CD4-positive, alpha-beta memory T cell (primary cell): ENCODE data around the gene DAP. TPM values are rescaled to one million over a fixed set of nuclear protein-coding genes. Genes with fewer than 3 reads are reported as not detected.
A peak's percentile ranks its signal among the peaks of the same experiment; 100 is the strongest.

ENCODE experiments used
- CTCF ChIA-PET: fragments of 350-600 bp; sonication (Branson Sonifier 250); formaldehyde crosslinking; loops from one replicate; lab custom pipeline; 2021; ENCODE audit warnings: inconsistent platforms; ENCODE audit not compliant: partially characterized antibody; lab: Charles Lee
- POLR2A ChIA-PET: fragments of 350-600 bp; sonication (Branson Sonifier 250); formaldehyde crosslinking; loops from one replicate; lab custom pipeline; 2021; ENCODE audit not compliant: partially characterized antibody; lab: Charles Lee
- DNase-seq, 5 donors: peaks; one replicate each; pipeline versions ENCODE4 v3.0.0 to v3.0.0-alpha.2; 2020 to 2022; ENCODE audit warnings: mixed read lengths in 1 of 5
- H3K27ac ChIP-seq: one replicate; pipeline ENCODE4 v1.7.0; 2013; ENCODE audit warnings: low read depth, low read length
- H3K27me3 ChIP-seq: 2 replicates; pipeline ENCODE4 v1.7.0; 2013; ENCODE audit warnings: mild to moderate bottlenecking, low read length, moderate library complexity; ENCODE audit not compliant: insufficient read depth
- H3K36me3 ChIP-seq: 2 replicates; pipeline ENCODE4 v1.7.0; 2013; ENCODE audit warnings: mild to moderate bottlenecking, low read length, moderate library complexity; ENCODE audit not compliant: insufficient read depth
- H3K4me1 ChIP-seq: 2 replicates; pipeline ENCODE4 v1.7.0; 2013; ENCODE audit warnings: mild to moderate bottlenecking, low read length, moderate library complexity; ENCODE audit not compliant: insufficient read depth
- H3K4me3 ChIP-seq, 2 donors: one replicate each; pipeline ENCODE4 v1.7.0; 2013; ENCODE audit warnings: low read length in 2 of 2, mild to moderate bottlenecking in 1 of 2
- H3K9me3 ChIP-seq, 2 donors: one replicate each; pipeline ENCODE4 v1.7.0; 2013; ENCODE audit warnings: low read length in 2 of 2, control low read depth in 1 of 2; ENCODE audit not compliant: control insufficient read depth in 1 of 2
- H3K27ac Mint-ChIP-seq, 7 donors: one replicate each; pipeline ENCODE4 v1.8.0; 2020 to 2021; ENCODE audit warnings: mixed read lengths in 7 of 7, mild to moderate bottlenecking in 6 of 7, inconsistent platforms in 3 of 7, moderate library complexity in 3 of 7
- H3K27me3 Mint-ChIP-seq, 2 donors: one replicate each; pipeline ENCODE4 v1.8.0; 2020 to 2021; ENCODE audit warnings: mixed read lengths in 2 of 2
- H3K36me3 Mint-ChIP-seq, 2 donors: one replicate each; pipeline ENCODE4 v1.8.0; 2020 to 2021; ENCODE audit warnings: mixed read lengths in 2 of 2, inconsistent platforms in 1 of 2, mild to moderate bottlenecking in 1 of 2
- H3K4me1 Mint-ChIP-seq, 4 donors: one replicate each; pipeline ENCODE4 v1.8.0; 2020 to 2021; ENCODE audit warnings: mixed read lengths in 4 of 4, mild to moderate bottlenecking in 1 of 4
- H3K4me3 Mint-ChIP-seq, 8 donors: one replicate each; pipeline ENCODE4 v1.8.0; 2020 to 2021; ENCODE audit warnings: mixed read lengths in 8 of 8, mild to moderate bottlenecking in 7 of 8, moderate library complexity in 6 of 8, inconsistent platforms in 3 of 8
- H3K9me3 Mint-ChIP-seq, 8 donors: one replicate each; pipeline ENCODE4 v1.8.0; 2020 to 2021; ENCODE audit warnings: mixed read lengths in 8 of 8, mild to moderate bottlenecking in 5 of 8, inconsistent platforms in 3 of 8, moderate library complexity in 1 of 8
- intact Hi-C: fragments of 100-400 bp; cut with micrococcal nuclease; formaldehyde crosslinking; loops from one replicate; pipeline ENCODE4 v1.15.1; 2023
- polyA plus RNA-seq, 2 donors: library from polyadenylated mRNA; unstranded; fragments of 300-500 nt; fragmentation: Illumina TruSeq; gene quantifications; one replicate each; pipeline ENCODE4 v1.2.3, GENCODE V29; 2021
- total RNA-seq, 2 experiments: library from RNA; stranded (reverse); gene quantifications; one replicate each; pipeline ENCODE4 v1.2.3, GENCODE V29; 2021

DAP gene
- total and polyA plus RNA-seq, 4 experiments from 2014 or later: 39.0 to 88.1 (median 39.4) TPM

- peak overlapping the region in 2 of 7 donors; percentile 29 to 52 for H3K27ac Mint-ChIP-seq
- H3K4me3 Mint-ChIP-seq: no peak overlapping the region
- Histone ChIP-seq H3K4me3 (no peak overlapping the region), H3K27ac (no peak overlapping the region), H3K36me3 (no peaks in the 10 kb centered on the region), H3K4me1 (peaks cover 14% of the 10 kb centered on the region), H3K9me3 (no peaks in the 10 kb centered on the region), H3K27me3 (no peaks in the 10 kb centered on the region)
- H3K4me1 Mint-ChIP-seq: peaks cover 18 to 36% (median 30%) of the 10 kb centered on the region in 4 donors
- ChIA-PET CTCF (interaction anchor here (1.4 kb wide), 1 partner anchor 416 kb away, joined by 3 read pairs; no protein-coding TSS in a partner anchor), POLR2A (no interaction called here)
- no peaks in the 10 kb centered on the region for H3K27me3 Mint-ChIP-seq
- DNase-seq: no peak
- H3K36me3 Mint-ChIP-seq: peaks cover 0 to 10% of the 10 kb centered on the region in 2 donors
- intact Hi-C loops: no loop called here
- H3K9me3 Mint-ChIP-seq: no peaks in the 10 kb centered on the region
Observed at GRCh38 chr5:10699987-10700386, 61.0 kb downstream of the DAP start.

DNA sequence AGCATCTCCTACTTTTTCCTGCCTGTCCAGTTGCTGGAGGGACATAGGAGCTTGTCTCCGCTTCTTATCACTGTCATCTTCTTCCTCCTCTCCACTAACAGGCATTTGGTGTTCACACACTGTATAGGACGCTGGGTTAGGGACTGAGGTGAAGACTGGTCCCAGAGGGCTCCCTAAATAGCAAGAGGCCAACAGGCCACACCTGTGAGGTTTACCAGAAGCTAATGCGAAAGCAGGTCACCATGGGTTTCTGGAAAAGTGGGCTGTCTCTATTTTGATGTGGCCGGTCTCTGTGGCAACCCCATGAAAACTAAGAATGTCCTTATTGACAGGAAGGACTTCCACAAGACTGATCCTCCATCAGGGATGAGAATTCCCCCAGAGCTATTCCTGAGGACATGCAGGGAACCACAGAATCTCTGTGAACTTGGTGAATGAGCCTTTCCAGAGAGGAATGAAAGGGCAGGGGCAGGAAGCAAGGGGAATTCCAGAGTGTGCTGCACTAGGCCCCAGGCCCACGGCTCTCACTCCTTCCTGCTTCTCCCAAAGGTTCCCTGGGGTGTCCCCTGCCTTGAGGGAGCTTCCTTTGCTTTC is 61.7 kb downstream of the DAP start:
- Mint-ChIP-seq H3K4me3 (no peak overlapping the region), H3K27ac (peak overlapping the region in 1 of 7 donors; percentile 7), H3K4me1 (peaks cover 14 to 29% (median 25%) of the 10 kb centered on the region in 4 donors), H3K9me3 (no peaks in the 10 kb centered on the region), H3K27me3 (no peaks in the 10 kb centered on the region), H3K36me3 (peaks cover 0 to 10% of the 10 kb centered on the region in 2 donors)
- no peak overlapping the region for H3K4me3 ChIP-seq
- H3K4me1 ChIP-seq: peaks cover 8% of the 10 kb centered on the region
- H3K36me3 ChIP-seq: no peaks in the 10 kb centered on the region
- intact Hi-C loops: no loop called here
- H3K27me3 ChIP-seq: no peaks in the 10 kb centered on the region
- H3K9me3 ChIP-seq: no peaks in the 10 kb centered on the region
- ChIA-PET CTCF (interaction anchor here (0.6 to 1.4 kb wide), 3 partner anchors 23 to 415 kb away, joined by 3 read pairs; no protein-coding TSS in a partner anchor), POLR2A (no interaction called here)
- no peak for DNase-seq
- H3K27ac ChIP-seq: no peak overlapping the region

DNA sequence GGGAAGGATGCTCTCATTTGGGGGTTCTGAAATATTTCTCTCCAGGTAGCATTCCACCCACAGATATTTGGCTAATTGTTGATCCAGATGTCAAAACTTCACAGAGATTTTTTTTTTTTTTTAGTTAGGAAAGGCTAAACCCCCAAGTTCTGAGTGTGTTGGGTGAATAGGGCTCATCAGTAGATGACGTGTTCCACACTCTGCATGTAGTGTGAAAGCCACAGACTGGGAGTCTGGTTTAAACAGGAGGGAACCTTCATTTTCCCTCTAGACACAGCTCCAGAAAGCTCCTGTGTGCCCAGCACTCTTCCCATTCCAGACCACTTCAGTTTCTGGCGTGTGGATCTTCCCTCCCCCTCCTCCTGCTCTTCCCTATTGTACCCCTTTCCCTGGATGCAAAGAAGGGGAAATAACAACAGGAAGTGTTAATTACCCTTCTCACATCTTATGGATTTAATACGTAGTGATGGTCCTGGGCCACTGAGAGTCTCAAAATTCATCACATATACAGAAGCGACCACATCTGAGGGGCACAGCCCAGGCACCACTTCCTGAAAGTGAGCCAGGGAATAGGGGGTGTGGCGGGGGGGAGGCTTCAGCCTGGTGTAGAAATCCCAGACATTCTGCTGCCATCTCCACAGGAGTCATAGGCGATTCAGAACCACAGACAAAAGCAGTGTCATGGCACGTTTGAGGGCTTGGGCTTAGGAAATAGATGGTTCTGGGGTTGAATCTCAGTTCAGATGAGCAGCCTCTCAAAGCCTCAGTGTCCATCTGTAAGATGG is 65.1 kb downstream of the DAP start:
- Histone ChIP-seq H3K36me3 (no peaks in the 10 kb centered on the region), H3K9me3 (no peaks in the 10 kb centered on the region), H3K4me1 (no peaks in the 10 kb centered on the region), H3K4me3 (no peak overlapping the region), H3K27me3 (no peaks in the 10 kb centered on the region), H3K27ac (no peak overlapping the region)
- Mint-ChIP-seq H3K36me3 (peaks cover 0 to 6% of the 10 kb centered on the region in 2 donors), H3K27ac (peak overlapping the region in 3 of 7 donors; percentile 26 to 80 (median 69)), H3K27me3 (no peaks in the 10 kb centered on the region), H3K9me3 (no peaks in the 10 kb centered on the region), H3K4me1 (peaks cover 12 to 26% (median 21%) of the 10 kb centered on the region in 4 donors), H3K4me3 (no peak overlapping the region)
- POLR2A ChIA-PET: no interaction called here
- CTCF ChIA-PET: no interaction called here
- no peak for DNase-seq
- intact Hi-C loops: no loop called here

- Mint-ChIP-seq H3K4me1 (peaks cover 14 to 26% (median 19%) of the 10 kb centered on the region in 4 donors), H3K4me3 (no peak overlapping the region), H3K9me3 (no peaks in the 10 kb centered on the region), H3K36me3 (peaks cover 3 to 7% of the 10 kb centered on the region in 2 donors), H3K27me3 (no peaks in the 10 kb centered on the region), H3K27ac (no peak overlapping the region)
- ChIA-PET POLR2A (no interaction called here), CTCF (interaction anchor here (1.9 kb wide), 1 partner anchor 8 kb away, joined by 9 read pairs; no protein-coding TSS in a partner anchor)
- Histone ChIP-seq H3K27me3 (no peaks in the 10 kb centered on the region), H3K36me3 (no peaks in the 10 kb centered on the region), H3K4me1 (no peaks in the 10 kb centered on the region), H3K27ac (no peak overlapping the region), H3K4me3 (no peak overlapping the region), H3K9me3 (no peaks in the 10 kb centered on the region)
- DNase-seq: no peak
- intact Hi-C loops: no loop called here
Observed at GRCh38 chr5:10695055-10695649, 65.9 kb downstream of the DAP start.

GRCh38 chr5:10691826-10692785 is 68.9 kb downstream of the DAP start:
- Mint-ChIP-seq H3K4me3 (no peak overlapping the region), H3K27me3 (no peaks in the 10 kb centered on the region), H3K9me3 (no peaks in the 10 kb centered on the region), H3K36me3 (peaks cover 12% of the 10 kb centered on the region in 2 donors), H3K4me1 (peaks cover 8 to 15% (median 10%) of the 10 kb centered on the region in 4 donors), H3K27ac (peak overlapping the region in 1 of 7 donors; percentile 51)
- ChIA-PET CTCF (no interaction called here), POLR2A (no interaction called here)
- no peak overlapping the region for H3K27ac ChIP-seq
- intact Hi-C loops: no loop called here
- DNase-seq: no peak
- H3K9me3 ChIP-seq: no peaks in the 10 kb centered on the region
- H3K4me1 ChIP-seq: no peaks in the 10 kb centered on the region
- H3K27me3 ChIP-seq: no peaks in the 10 kb centered on the region
- no peak overlapping the region for H3K4me3 ChIP-seq
- no peaks in the 10 kb centered on the region for H3K36me3 ChIP-seq

DNA sequence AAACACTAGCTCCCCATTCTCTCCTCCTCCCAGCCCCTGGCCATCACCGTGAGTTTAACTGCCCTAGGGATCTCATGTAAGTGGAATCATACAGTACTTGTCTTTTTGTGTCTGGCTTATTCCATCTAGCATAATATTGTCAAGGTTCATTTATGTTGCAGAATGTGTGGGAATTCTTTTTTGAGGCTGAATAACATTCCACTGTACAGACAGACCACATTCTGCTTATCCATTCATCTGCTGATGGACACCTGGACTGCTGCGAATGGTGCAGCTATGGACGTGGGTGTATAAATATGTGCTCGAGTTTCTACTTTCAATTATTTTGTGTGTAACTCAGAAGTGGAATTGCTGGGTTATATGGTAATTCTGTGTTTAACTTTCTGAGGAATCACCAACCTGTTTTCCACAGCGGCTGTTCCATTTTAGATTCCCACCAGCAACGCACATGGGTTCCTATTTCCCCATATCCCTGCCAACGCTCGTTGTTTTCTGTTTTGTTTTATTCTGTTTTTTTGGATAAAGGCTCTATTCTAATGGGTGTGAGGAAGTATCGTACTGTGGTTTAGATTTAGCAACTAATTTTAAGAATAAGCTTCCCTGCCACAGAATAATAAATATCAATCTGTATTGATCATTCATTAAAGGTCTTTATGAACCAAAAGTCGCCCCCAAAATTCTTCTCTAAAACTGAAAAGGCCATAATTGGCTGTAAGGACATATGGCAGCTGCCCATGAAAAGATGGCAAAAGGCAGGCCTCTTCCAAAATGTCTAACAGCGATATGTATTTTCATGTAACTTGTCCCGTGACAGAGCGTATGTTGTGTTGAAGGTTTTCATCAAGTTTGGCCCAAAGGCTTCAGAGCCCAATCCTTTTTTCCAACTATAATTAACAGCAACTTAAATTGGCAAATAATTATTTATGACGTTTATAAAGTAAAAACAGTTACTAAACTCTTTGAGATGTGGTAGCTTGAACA is 70.3 kb downstream of the DAP start:
- Mint-ChIP-seq H3K27me3 (no peaks in the 10 kb centered on the region), H3K4me1 (peaks cover 0 to 4% (median 2%) of the 10 kb centered on the region in 4 donors), H3K9me3 (no peaks in the 10 kb centered on the region), H3K36me3 (peaks cover 17 to 18% of the 10 kb centered on the region in 2 donors), H3K27ac (peak overlapping the region in 1 of 7 donors; percentile 12), H3K4me3 (no peak overlapping the region)
- Histone ChIP-seq H3K27me3 (no peaks in the 10 kb centered on the region), H3K4me3 (no peak overlapping the region), H3K4me1 (no peaks in the 10 kb centered on the region), H3K27ac (no peak overlapping the region), H3K36me3 (no peaks in the 10 kb centered on the region), H3K9me3 (no peaks in the 10 kb centered on the region)
- CTCF ChIA-PET: interaction anchor here (1.9 to 2.0 kb wide), 2 partner anchors 12 to 32 kb away, joined by 4 to 5 read pairs; no protein-coding TSS in a partner anchor
- intact Hi-C loops: no loop called here
- DNase-seq: no peak
- POLR2A ChIA-PET: no interaction called here
